ENCODE results near the gene PGF.

DNA sequence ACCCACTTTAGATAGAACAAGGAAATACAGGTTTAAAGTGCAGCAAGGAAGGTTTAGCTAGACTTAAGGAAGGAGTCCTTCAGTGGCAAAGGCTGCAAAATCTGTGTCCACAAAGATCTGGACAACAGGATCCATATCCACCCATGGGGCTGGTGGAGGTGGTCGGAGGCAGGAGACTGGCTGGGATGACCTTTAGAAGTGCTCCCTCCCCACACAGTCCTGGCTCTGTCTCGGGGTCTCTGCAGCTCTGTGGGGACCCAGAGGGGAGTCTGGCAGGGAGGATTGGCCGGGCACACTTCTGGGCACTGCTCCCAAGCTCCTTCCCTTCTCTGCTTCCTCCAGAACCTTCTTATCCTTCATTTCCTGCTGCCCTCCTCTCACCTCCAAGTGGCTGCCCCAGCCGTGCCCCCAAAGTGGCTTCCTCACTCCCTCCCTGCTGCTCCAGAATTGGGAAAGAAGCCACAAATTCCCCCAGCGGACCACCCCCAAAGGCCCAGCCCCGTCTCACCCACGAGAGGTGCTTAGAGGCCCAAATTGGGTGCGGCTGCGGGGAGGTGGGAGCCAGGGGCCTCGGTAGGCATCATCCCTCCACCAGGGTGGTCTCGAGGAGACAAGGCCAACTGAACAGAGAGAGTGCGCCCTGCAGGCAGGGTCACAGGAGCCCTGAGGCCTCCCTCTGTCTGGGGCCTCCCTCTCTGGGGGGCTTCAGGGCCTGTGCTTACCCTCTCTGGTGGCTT, 21.9 kb upstream of the PGF start:
- TF ChIP-seq, protein P1, sequence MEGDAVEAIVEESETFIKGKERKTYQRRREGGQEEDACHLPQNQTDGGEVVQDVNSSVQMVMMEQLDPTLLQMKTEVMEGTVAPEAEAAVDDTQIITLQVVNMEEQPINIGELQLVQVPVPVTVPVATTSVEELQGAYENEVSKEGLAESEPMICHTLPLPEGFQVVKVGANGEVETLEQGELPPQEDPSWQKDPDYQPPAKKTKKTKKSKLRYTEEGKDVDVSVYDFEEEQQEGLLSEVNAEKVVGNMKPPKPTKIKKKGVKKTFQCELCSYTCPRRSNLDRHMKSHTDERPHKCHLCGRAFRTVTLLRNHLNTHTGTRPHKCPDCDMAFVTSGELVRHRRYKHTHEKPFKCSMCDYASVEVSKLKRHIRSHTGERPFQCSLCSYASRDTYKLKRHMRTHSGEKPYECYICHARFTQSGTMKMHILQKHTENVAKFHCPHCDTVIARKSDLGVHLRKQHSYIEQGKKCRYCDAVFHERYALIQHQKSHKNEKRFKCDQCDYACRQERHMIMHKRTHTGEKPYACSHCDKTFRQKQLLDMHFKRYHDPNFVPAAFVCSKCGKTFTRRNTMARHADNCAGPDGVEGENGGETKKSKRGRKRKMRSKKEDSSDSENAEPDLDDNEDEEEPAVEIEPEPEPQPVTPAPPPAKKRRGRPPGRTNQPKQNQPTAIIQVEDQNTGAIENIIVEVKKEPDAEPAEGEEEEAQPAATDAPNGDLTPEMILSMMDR (IDR thresholded peaks at IDR 0.05): no peak
- no peak for TF ChIP-seq ZFX (IDR thresholded peaks at IDR 0.05; ENCODE audit: borderline replicate concordance)
